ENCODE results near the gene ABCB9.

The ABCB9 gene

DNA sequence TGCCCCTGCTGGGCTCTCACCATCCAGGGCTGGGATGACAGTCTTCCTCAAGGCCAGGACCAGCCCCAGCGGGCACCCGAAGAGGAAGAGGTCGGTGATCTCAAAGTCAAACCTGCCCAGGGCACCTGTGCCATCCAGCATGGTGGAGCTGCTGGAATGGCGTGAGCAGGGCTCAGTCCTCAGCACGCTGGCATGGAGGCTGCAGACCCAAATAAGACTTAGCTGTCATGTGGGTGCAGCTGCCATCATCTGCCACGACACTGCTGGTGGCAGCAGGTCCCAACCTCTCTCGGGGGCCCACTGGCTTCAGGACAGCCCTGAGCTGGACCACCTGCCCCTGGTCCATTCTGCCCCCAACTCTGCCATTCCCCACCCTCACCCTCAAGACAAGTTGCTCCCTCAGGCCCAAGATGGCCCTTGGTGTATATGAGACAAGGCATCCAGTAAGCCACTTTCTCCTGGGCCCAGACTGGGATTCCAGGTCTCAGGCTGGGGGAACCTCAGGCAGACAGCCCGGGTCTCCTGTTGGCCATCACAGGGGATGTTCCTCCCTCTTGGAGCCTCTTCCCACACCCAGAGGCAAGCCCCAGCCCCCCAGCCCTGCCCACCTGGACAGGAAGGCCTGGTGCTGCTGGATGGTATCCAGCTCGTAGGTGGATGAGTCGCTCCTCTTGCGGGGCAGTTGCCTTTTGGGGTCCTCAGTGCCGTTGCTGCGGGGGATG is 28.7 kb upstream of the ABCB9 start:
- FAIRE-seq: no peak

DNA sequence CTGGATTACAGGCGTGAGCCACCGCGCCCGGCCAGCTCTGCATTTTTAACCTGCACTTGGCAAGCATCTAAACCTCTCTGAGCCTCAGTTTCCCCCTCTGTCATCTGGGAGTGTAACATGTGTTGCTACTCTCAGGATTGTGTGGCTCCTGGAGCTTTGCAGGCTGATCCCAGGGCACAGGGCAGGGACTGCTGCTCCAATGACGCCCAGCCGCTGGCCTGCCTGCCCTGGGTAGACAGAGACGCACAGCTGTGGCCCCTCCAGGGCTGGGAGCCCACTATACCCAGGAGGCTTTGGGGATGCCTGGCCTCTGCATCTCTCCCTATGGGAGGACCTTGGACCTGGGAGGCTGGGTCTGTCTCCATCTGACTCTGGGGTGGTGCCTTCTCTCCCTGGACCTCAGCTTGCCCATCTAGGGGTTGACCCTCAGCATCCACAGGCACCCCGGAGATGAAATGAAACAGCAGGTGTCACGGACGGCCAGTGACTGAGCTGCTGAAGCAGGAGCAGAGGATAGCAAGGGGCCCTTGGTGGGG is 27.9 kb upstream of the ABCB9 start:
- FAIRE-seq: no peak

DNA sequence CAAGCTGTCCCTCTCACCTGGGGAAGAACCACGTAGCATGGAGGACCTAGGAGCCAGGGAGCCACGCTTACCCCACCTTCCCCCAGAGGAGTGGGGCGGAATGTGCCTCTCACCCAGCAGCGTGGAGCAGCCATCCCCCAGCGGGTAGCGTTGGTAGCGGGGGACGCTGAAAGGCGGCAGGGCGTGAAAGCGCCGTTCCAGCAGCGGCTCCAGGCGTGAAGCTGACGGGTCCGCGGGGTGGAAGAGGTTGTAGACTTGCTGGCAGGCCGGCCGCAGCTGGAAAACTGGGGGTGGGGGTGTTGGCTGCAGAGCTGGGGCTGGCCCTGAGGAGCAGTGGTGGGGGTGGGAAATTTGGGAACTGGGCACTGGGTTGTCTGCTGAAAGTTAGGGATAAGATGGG is 26.1 kb upstream of the ABCB9 start:
- no peak for FAIRE-seq

DNA sequence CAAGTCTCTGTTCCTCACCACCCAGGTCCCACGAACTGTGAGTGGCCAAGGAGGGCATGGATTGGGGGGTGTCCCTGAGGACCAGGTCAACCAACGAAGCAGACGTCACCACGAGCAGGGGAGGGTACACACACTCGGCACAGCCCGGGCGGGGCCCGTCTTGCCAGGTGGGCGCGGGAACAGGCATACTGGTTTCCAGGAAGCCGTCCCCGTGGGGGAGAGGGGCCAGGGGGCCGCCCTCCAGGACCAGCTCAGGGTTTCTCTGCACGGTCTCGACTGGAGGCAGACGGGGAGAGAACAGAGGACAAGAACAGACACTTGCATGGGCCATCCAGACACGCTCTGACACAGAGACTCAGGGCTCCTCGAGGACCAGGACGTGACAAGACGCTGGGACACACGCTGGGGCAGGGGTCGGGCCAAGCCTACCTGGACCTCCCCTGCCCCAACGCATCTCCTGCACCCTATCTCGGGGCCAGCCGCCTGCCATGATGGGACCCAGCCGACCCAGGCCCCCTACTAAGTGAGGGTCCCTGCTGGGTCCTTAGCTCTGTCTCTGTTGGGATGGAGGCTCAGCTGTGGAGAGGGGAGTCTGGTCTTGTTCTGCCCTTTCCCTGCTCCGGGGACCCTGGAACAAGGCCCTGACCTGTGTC is 25.5 kb upstream of the ABCB9 start:
- no peak for FAIRE-seq

DNA sequence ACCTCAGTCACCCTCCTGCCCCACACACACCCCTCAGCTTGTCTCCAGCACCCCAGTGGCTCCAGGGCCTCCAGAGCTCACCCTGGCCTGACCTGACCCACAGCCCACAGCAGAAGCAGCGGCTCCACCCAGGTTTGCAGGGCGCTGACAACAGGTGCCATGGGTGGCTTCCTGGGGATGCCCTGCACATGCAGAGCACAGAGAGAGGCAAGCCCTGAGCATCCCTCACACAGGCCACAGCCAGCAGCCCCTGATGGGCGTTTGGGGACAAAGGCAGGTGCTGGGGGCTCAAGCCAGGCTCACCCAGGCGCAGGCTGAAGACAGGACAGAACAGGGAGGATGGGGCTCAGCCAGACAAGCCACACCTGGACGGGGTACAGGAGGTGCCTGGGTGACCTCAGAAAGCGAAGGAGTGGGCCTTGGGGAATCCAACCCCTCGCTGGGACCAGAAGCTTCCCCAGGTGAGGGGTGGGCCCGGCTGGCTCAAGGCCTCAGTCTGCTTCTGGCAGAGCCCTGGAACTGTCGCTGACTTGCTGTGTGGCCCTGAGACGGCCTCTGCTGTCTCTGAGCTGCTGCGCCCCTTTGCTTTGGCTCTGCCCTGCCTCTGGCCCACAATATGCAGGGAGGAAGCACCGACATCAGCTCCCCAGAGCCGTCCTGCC is 24.8 kb upstream of the ABCB9 start:
- FAIRE-seq: no peak

DNA sequence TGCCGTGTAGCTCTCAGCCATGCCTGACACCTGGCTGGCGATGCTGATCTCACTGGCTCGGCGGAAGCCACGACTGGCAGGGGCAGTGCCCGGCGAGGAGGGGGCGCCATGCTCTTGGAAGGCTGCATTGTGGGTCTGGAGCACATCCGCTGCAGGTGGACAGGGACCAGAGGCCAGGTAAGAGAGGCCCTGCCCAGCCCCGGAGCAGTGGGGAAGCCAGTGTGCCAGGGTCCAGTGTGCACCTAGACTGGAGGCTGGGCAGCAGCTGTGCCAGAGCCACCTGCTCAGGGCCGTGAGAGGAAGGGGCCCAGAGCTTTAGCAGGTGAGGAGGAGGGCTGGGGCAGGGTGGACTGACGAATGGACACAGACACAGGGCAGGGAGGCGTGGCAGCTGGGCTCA is 24.3 kb upstream of the ABCB9 start:
- no peak for FAIRE-seq

DNA sequence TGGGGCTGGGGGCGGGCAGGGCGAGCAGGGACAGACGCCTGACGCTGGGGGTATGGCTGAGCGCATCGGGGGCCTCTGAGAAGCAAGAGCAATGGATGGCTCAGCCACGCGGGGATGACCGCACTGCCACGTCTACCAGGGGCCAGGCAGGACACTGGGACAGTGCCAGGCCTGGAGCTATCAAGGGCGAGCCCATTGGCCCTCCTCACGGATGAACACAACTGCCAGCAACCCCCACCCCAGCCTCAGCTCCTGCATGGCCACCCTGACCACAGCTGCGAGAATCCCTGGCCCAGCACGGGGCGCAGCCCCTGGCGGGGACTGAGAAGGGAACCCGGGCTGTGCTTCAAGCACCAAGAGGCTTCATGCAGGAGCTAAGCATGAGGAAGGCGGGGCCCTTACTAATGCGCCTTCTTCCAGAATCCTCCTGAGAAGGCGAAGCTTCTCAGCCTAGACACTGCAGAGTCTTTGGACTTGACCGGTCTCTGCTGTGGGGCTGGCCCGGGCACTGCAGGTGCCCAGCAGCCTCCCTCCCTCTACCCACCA is 23.7 kb upstream of the ABCB9 start:
- no peak for FAIRE-seq

DNA sequence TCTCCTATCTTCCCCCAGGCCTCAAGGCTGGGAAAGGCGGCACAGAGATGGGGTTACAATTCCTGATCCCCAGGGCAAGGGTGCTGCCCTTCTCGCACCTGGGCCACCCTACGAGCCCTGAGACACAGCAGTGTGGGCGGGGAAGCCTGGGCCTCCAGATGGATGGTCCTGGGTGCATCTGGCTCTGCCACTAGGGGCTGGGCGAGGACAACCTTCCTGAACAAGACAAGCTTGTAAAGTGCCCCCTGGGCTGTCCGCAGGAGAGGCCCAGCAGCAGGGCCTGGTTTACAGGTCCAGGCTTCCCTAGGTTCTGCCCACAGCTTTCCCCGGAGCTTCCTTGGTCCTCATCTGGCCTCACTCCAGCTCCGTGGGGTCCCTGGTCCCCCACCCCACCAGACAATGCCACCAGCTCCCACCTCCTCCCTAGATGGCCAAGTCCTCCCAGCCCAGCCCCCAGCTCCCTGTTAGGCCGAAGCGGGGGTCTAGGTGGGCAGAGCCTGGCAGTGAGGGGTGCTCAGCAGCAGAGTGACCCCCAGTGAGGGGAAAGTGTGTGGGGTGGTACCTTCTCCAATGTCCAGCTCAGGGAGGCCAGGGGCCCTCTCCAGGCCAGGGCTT is 23.1 kb upstream of the ABCB9 start:
- no peak for FAIRE-seq

DNA sequence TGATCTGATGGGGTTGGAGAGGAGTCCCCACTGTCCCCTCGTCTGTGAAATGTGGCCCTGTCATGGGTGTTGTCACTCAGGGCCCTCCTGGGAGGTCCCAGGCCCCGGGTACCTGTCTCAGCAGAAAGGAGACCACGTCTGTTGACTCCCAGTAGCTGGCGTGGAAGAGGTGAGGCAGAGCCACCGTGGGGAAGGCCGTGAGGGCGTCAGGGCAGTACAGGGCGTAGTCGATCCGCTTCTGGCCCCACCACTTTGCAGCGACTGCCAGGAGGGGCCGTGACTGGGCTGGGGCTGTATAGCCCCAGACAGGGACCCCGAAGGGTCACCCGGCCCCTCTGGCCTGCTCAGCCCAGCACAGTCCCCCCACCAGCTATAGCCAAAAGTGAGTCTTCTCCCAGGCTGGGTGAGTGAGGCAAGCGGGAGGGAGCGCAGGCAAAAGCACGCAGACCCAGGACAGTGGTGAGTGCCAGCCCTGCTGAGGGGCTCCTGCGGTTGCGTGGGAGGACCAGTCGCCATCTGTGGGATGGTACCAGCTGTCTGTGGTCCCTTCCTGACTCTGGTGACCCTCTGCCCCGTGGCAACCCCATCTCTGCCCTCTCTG is 22.4 kb upstream of the ABCB9 start:
- FAIRE-seq: no peak

DNA sequence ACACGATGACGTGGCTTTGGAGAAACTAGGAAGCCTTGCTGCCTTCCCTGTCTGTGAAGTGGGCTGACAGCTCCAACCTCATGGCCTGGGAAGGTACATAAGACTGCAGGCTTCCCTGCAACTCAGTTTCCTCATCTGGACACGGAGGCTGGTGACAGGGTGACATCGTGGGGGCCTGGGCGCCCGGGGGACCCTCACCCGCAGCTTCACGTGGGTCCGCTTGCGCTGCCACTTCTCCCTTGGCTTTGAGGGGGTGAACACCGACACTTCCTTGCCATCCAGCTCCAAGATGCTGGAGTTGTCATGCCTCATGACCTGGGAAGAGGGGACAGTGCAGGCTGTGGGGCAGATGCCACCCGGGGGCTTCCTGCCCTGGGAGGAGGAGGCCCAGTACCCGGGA is 21.8 kb upstream of the ABCB9 start:
- FAIRE-seq: no peak

DNA sequence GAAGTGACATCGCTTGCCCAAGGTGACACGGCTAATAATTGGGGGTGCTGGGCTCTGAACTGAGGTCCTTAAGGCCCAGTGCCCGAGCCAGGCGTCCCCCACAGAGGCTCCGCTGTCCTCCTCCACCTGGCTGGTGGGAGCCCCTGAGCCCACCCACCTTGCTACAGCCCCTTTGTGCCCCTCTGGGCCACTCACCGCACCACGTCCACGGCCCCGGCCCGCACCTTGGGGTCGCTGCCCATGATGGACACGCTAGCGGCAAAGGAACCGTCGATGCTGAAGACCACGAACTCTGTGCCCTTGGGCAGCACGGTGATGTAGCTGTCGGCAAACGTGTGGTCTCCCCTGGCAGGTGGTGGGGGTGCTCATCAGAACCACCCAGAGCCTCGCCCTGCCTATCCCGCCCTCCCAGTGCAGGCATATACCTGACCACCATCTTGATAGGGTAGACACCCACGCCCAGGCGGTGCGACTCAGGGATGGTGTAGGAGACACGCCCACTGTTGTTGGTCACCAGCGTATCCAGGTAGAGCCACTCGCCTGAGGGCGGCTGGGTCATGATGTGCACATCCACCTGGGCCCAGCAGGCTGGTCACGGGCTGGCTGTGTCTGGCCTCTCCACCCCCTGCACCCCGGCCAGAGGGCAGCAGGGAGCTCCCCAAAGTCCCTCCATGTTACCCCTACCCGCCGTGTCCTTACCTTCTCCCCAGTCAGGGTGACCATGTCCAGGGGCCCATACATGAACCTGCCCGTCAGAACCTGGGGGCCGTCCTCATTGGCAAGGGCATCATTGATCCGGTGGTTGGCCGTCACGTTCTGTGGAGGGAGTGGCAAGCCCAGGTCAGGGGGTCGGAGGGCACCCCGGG is 21.1 kb upstream of the ABCB9 start:
- no peak for FAIRE-seq

DNA sequence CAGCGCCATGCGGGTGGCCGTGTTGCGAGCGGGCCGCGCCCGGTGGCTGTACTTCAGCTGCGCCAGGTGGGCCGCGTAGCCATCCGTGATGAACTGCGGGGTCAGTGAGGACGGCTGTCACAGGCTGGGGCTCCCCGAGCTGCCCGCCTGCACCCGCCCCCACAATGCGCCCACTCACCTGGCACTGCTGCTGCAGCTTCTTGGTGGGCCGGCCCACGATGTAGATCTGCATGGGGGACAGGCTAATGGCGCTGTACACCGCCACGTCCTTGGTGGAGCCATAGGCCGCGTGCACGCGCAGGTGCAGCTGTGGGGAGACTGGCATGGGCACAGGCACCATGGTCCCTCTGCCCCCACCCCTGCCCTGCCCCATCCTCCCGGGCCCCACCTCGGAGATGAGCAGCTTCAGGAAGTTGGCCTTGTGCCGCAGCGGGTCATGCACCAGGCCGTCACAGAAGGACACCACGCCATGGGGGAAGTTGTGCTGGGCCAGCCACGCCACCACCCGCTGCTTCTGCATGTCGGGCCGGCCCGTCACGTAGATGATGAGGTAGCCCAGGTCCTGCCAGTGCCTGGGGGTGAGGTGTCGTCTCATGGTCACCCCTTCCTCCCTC is 20.1 kb upstream of the ABCB9 start:
- FAIRE-seq: no peak

DNA sequence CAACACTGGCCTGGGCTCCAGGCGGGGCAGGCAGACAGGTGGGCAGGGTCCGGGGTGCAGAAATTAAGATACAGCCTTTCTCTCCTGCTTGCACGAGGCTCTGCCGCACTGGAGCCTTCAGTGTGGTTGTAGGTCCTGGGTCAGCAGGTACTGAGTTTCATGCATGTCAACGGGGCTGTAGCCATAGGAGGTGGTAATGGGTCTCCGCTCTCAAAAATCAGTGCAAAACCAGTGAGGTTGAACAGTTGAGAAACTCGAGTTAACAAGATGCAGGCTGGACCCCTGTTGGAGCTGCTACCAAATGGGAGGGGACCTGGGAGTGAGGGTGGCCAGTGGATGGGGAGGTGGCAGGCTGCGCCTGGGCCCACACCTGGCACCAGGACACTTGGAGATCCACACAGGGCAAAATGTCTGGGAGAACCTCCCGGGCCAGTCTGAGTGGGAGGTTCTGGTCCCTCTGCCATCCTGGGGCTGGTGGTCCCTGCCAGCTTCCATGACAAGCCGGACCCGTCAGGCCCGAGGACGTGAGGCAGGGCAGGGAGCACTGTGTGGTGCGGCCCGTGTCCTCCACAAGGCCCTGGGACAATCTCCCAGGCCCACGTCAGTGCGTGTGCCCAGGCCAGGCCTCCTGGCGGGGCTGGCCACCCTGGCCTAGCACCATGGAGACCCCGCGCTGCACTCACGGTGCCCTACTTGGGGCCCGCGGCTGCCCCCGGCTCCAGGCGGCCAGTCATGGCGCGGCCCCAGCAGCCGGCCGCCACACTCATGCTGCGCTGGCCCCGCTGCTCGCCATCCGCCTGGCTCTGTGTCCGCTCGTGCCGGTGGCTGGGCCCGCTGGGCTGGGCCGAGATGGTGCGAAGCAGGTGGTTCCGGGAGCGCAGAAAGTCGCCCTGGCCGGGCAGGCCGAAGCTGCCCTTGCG is 19.3 kb upstream of the ABCB9 start:
- FAIRE-seq: no peak

DNA sequence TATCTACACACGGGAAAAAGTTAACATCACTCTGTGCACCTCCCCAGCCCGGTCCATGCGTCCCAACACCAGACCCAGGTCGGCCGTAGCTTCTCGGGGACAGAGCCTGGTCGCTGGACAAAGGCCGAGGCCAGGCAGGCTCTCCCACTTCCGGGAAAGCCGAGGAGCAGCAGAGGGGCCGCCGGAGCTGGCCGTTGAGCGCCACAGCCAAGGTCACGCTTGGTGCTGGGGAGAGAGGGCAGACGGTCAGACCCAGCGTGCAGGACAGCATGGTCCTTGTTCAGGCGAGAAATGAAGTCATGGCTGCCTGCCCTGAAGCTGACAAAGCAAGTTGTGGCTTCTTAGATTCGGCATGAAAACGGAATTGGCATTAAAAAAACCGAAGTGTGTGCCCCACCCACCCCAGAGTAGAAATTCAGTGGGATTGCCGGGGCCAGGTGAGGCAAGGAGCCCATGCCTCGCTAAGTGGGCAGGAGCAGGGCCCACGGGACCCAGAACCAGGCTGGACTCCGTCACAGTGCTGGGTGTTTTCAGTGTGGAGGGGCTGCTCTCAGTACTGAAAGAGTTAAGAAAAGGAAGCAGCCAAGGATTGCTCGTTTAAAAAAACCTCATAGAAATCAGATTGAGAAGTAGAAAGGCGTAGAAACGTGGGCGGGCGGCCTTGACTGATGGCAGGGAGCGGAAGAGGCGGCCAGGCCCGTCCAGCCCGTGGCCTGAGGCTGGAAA is 18.5 kb upstream of the ABCB9 start:
- no peak for FAIRE-seq

DNA sequence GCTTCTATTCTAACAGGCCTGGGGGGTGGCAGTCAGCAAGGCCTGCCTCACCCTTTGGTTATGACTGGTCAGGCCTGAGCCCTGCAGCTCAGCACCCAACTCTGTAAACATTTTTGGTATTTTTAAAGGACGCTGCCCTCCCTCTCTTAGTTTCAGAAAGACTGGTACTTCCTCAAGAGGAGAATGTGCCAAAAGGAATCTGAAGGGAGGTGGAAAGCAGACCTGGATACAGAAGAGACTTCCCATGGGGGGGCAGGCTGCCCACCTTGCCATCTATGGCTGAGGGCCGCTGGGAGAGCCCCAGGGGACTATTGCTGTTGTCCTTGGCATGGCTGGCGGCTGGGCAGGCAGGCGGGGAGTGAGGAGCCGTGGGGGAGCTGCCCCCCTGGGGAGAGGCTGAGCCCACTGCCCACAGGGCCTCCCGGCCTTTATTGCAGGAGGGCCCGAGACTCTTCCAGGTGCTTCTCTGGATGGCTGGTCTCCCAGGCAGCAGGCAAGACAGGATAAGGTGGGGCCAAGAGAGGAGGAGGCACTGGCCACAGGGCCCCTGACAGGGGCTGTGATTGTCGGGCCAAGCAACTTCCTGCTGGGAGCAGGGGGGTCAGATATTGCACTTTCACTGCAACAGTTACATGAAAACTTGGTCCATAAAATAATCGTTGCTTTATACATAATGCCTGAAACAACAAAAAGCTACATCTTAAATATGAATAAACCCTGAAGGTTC is 17.7 kb upstream of the ABCB9 start:
- FAIRE-seq: no peak

DNA sequence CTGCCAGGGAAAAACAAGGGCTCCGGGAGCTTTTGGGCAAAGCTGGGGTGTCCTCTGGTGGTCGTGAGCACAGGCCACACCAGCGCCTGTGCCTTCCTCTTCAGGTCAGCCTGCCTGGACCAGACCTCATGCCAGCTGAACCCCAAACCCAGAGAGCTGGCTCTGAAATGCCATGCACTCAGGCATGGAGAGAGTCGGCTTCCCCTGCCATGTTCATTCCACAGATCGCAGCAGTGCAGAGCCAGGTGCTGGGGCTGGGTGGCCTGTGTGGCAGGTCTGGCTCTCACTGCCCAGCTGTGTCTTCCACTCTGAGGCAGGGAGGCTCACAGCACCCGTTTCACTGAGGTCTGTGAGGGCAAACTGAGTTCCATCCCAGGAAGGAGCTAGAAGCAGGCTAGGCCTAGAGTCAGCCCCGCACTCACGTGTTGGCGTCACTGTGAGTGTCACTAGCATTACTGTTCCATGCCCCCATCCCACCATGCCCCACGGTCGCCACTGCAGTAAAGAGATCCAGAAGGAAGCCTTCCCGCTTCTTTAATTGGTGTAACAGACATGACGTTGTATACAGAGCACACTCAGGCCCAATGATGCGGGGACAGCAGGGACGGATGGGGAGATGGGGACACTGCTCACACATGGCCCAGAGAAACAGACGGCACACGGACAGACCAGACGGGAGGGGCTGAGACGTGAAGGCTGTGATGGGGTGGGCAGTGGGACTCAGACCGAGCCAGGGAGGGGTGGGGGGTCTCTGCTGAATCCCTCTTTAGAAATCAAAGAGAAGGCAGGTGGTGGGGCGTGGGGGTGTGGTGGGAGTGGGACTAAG is 16.9 kb upstream of the ABCB9 start:
- no peak for FAIRE-seq

DNA sequence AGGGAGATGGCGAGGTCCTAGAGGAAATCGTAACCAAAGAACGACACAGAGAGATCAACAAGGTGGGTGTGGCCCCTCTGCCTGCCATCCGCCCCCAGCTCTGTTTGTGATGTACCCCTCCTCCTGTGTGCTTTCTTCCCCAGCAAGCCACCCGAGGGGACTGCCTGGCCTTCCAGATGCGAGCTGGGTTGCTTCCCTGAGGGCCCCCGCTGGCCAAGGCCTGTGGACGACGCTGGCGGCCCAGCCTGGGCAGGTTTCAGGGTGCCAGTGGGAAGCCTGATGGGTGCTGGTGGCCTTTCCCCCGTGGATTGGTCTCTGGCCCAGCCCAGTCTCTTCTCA is 16.2 kb upstream of the ABCB9 start:
- FAIRE-seq: no peak
